ENCODE results near the gene ANKLE1. TPM values are rescaled to one million over a fixed set of nuclear protein-coding genes. Genes with fewer than 3 reads are reported as not detected.
A peak's percentile ranks its signal among the peaks of the same experiment; 100 is the strongest.

ANKLE1 gene
- polyA plus RNA-seq, 1 experiment, result 0.33 TPM

GRCh38 chr19:17244618-17245534, 36.8 kb upstream of the ANKLE1 start:
- Histone ChIP-seq H3K4me3 (ENCODE audit: low read depth, low read length) (peak overlapping the region; percentile 86), H3K27me3 (ENCODE audit: control insufficient read depth, insufficient read depth, low read length) (no peaks in the 10 kb centered on the region), H3K9me3 (ENCODE audit: control insufficient read depth, insufficient read depth, low read length) (no peaks in the 10 kb centered on the region; the same call in 1 of the 2 replicates), H3K27ac (ENCODE audit: low read depth, low read length) (no peak overlapping the region)
- DNase-seq (ENCODE audit: low read depth, low spot score), result no peak
- CTCF ChIA-PET, result interaction anchor here (0.6 kb wide), 1 partner anchor 475 kb away, joined by 3 read pairs; no protein-coding TSS in a partner anchor
- no peak for TF ChIP-seq CTCF (IDR thresholded peaks at IDR 0.05; ENCODE audit: low read depth, low read length)
- POLR2A ChIA-PET, result no interaction called here

- no peaks in the 10 kb centered on the region for H3K27me3 ChIP-seq (ENCODE audit: control insufficient read depth, insufficient read depth, low read length)
- ChIA-PET POLR2A (interaction anchor here (0.7 kb wide), 3 partner anchors 55 to 687 kb away, joined by 3 to 8 read pairs (median 6); partner anchors contain the start of gene CCDC124), CTCF (no interaction called here)
- H3K4me3 ChIP-seq (ENCODE audit: low read depth, low read length), result peak within 1 kb of the TSS; percentile 86
- H3K27ac ChIP-seq (ENCODE audit: low read depth, low read length), result peak within 1 kb of the TSS; percentile 47
- TF ChIP-seq CTCF (IDR thresholded peaks at IDR 0.05; ENCODE audit: low read depth, low read length), result no peak
- no peaks in the 10 kb centered on the region; the same call in 1 of the 2 replicates for H3K9me3 ChIP-seq (ENCODE audit: control insufficient read depth, insufficient read depth, low read length)
- DNase-seq (ENCODE audit: low read depth, low spot score), result no peak
These were observed 36.1 kb upstream of the ANKLE1 start, which contains the start of gene NR2F6 for GRCh38 chr19:17245535-17245984. TSS of gene NR2F6 (minus strand) at chr19:17245919. CDS start at chr19:17245220, 699 bp downstream.

GRCh38 chr19:17246681-17247425, 34.8 kb upstream of the ANKLE1 start:
- H3K4me3 ChIP-seq (ENCODE audit: low read depth, low read length), result peak overlapping the region; percentile 52; the same call in 1 of the 2 replicates

GRCh38 chr19:17248011-17248776, 33.5 kb upstream of the ANKLE1 start:
- Histone ChIP-seq H3K27ac (ENCODE audit: low read depth, low read length) (no peak overlapping the region), H3K27me3 (ENCODE audit: control insufficient read depth, insufficient read depth, low read length) (no peaks in the 10 kb centered on the region), H3K9me3 (ENCODE audit: control insufficient read depth, insufficient read depth, low read length) (no peaks in the 10 kb centered on the region; the same call in 1 of the 2 replicates), H3K4me3 (ENCODE audit: low read depth, low read length) (no peak overlapping the region)
- CTCF ChIA-PET, result interaction anchor here (0.7 to 1.1 kb wide), 2 partner anchors 11 to 12 kb away, joined by 3 to 4 read pairs; no protein-coding TSS in a partner anchor
- no peak for DNase-seq (ENCODE audit: low read depth, low spot score)
- POLR2A ChIA-PET, result no interaction called here
- TF ChIP-seq CTCF (IDR thresholded peaks at IDR 0.05; ENCODE audit: low read depth, low read length), result no peak

More at GRCh38 chr19:17246681-17247425, 34.8 kb upstream of the ANKLE1 start:
- CTCF ChIA-PET, result no interaction called here
- POLR2A ChIA-PET, result interaction anchor here (0.5 kb wide), 1 partner anchor 614 kb away, joined by 3 read pairs; no protein-coding TSS in a partner anchor
- TF ChIP-seq CTCF (IDR thresholded peaks at IDR 0.05; ENCODE audit: low read depth, low read length), result no peak
- no peak for DNase-seq (ENCODE audit: low read depth, low spot score)
- H3K9me3 ChIP-seq (ENCODE audit: control insufficient read depth, insufficient read depth, low read length), result no peaks in the 10 kb centered on the region; the same call in 1 of the 2 replicates
- H3K27me3 ChIP-seq (ENCODE audit: control insufficient read depth, insufficient read depth, low read length), result no peaks in the 10 kb centered on the region
- H3K27ac ChIP-seq (ENCODE audit: low read depth, low read length), result peak overlapping the region; percentile 47

Measured in AG04450 (cell line).